GM19324 (cell line): Measurements from ENCODE around the gene RNF214.

Source experiments
- ATAC-seq: cut with Tn5 transposase; IDR thresholded peaks from one replicate; pipeline ENCODE4 v1.9.1; 2021; ENCODE audit warnings: mild to moderate bottlenecking, moderate library complexity; ENCODE audit not compliant: unreplicated experiment, low FRiP score

RNF214 gene

DNA sequence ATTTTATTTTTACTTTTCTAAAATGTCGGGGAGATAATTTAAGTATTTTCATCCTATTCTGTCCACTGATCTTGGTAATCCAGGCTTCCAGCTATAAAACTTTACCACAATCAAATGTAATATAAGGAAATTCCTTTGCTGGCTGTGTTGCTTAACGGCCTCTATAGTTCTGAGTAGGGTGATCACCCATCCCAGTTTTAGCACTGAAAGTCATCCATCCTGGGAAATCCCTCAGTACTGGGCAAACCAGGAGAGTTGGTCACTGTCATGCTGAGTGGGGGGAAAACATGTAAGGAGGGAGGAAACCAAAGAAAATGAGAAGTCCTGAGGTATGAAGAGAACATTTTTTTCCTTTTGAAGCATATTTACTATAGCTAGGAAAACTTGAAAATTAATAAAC is 45.9 kb downstream of the RNF214 start:
- ATAC-seq = no peak

GRCh38 chr11:117279711-117280376 is 47.4 kb downstream of the RNF214 start:
- no peak for ATAC-seq

GRCh38 chr11:117281159-117281558 is 48.7 kb downstream of the RNF214 start:
- no peak for ATAC-seq

GRCh38 chr11:117281869-117282268 is 49.4 kb downstream of the RNF214 start:
- ATAC-seq = no peak

DNA sequence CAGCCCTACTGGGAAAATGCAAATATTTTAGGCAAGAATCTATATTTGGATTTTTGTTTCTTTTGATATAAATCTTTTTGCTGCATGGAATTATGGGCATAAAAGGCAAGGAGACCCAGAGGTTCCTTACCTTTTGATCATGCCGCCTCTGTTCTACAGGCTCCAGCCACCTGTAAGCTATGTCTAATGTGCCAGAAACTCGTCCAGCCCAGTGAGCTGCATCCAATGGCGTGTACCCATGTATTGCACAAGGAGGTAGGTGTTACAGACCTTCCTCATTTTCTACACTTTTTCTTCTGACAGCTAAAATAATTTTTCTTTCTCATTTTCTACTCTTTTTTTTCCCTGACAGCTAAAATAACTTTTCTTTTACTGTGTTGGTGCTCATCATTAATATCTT is 50.5 kb downstream of the RNF214 start:
- ATAC-seq = no peak

DNA sequence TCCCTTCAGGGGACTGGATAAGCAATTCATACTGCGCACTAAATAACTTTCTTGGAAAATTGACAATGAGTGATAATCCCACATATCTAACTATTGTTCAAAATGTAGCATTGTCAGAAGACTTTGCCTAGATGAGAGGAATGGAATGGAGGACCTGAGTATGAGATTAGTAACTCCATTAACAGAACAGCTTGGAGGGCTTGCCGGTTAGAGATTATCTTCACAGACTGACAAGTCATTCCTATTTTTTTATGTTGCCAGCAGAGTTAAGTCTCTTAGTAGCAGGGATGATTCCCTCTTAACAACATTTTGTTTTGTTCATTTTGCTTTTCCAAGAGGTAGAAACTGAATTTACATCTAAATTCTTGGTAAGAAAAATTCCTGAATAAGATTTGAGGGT is 51.6 kb downstream of the RNF214 start:
- ATAC-seq = no peak

- no peak for ATAC-seq
These were observed 54.1 kb downstream of the RNF214 start for GRCh38 chr11:117286588-117286987.

DNA sequence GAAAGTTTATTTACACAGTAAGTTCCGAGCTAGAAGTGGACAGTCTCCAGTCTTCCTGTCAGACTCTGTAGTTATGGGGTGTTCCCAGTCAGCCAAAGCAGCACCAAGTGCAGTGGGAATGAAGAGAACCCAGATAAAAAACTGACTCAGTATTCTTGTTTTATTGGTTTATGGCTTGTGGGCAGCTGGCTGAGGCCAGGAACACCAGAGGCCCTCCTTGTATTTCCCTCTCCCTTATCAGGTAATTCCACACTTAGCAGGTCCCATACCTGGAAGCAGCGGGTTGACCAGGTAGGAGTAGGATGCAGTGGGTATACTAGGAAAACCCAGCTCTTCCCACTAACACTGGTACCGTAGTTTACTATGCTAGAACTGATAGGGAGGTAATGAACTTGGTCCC is 55.2 kb downstream of the RNF214 start:
- ATAC-seq = no peak

GRCh38 chr11:117289795-117290194 is 57.3 kb downstream of the RNF214 start:
- no peak for ATAC-seq

DNA sequence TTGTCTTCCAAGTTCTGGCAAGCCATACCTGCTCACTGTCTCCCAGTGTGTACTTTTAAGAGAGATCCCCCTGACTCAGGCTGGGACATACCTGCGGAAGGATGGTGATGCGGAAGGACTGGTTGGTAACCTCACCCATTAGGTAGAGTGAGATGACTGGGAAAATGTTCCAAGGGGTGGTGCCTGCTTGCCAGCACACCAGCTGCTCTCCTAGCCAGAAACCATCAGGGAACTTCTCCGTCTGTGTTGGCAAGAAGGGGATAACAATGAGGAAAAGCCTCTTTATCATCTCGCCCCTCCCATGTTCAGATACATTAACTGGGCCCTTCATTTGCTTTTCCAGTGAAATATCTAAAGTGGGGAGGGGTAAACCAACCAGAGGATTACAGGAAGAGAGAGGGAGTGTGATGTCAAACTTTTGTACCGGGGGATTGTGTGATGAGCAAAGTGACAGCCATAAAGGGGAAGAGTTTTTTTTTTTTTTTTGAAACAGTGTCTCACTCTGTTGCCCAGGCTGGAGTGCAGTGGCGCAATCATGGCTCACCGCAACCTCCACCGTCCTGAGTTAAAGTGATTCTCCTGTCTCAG is 58.4 kb downstream of the RNF214 start, which contains the start of gene BACE1-AS:
Gene BACE1-AS, plus strand, starts transcription at position 538 of the 588 bp plus-strand sequence.
- ATAC-seq = no peak

- ATAC-seq = no peak
These were observed 60.1 kb downstream of the RNF214 start for GRCh38 chr11:117292616-117293015.

DNA sequence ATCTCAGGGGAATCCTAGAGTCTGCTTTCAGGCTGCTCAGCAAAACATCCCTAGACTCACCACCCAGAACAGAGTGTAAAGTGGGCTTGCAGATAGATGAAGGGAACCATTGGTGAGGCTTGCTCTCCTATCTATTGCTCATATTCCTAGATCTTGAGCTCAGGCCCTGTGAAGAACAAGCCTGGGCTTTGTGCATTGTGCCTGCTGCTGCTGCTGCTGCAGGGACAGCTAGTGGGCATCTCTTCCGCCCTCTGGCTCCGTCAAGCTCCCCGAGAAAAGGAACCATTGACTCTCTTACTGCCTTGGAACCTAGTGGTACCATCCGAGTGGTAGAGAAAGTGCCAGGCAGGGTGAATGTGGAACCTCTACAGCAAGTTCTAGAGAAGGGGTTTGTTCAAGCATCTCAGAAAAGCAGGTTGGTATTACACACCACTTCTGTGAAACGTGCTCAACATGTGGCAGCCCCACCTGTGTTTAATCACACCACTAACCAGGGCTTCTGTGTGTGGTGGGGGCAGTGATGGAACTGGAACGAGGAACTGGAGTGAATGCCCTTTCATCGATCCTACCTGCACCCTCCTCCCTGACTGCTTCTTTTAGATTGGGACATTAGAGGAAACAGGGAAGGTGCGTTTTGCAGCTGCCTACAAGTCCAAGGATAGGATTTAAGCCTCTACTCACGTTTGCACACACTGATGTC is 63.1 kb downstream of the RNF214 start:
- no peak for ATAC-seq

DNA sequence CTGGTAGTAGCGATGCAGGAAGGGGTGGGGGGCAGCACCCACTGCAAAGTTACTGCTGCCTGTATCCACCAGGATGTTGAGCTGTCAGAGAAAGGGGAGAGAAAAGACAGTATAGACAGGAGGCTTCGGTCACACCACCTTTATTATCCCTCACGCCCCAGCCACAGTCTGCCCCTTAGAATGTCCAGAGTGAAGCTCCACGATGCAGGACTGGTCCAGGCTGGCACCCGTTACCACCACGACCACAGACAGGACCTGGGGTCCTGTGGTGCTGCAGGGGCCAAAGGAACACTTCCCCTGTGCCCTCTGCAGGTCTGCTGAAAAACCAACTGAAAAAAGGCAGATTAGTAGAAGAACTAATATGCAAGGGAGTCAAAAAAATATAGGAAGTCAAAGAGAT is 64.4 kb downstream of the RNF214 start:
- ATAC-seq = no peak

DNA sequence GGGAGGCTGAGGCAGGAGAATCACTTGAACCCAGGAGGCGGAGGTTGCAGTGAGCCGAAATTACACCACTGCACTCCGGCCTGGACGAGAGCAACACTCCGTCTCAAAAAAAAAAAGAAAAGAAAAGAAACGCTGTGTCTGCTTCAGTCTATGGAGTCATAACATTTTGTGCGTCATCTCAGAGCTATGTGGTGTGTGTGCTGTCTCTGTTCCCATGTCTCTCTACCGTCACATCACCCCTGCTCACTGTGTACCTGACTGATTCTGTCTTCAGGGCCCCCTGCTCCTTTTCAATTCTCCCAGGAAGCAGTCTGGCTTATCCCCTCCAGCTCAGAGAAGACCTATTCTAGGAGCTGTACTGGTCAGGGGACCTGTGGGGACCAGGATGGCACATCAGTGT is 65.7 kb downstream of the RNF214 start:
- ATAC-seq = no peak

DNA sequence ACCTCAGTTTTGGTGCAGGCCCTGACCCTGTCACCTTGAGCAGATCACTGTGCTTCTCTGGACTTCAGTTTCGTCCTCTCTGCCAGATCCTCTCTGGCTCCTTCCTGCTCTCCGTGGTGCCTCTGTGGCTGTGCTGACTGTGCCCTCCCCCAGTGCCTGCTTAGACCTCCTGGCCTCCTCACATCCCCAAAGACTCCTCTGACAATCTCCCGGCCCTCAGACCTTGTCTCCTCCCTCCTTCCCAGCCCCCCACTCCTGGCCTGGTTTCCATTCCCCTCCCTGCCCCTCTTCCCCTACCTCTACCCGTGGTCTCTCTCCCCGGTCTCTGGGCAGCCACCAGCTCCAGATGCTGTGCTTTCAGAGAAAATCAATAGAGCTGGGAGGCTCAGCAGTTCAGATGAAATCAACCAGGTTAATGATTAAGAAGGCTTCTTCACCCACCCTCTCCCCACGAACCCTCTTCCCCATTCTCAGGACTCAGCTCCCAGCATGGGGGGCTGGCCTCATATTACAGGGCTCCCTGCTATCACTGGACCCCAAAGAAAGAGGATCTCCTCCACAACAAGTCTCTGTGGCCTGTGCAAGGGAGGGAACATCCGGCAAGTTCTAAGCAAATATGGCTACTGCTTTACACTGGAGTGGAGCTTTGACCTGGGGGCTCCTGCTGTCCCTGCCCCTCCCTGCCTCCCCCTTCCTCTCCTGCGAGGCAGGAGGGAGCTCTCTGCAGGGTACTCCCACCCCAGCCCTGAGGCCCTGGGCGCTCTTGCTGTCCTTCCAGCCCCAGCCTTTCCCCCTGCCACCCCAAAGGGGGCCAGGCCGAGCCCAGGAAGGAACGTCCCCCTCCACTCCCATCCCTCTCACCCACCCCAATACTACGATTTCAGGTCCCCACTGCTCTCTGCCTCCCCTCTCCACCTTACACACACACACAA is 67.1 kb downstream of the RNF214 start:
- no peak for ATAC-seq

GRCh38 chr11:117300283-117300663 is 67.8 kb downstream of the RNF214 start:
- ATAC-seq = no peak

DNA sequence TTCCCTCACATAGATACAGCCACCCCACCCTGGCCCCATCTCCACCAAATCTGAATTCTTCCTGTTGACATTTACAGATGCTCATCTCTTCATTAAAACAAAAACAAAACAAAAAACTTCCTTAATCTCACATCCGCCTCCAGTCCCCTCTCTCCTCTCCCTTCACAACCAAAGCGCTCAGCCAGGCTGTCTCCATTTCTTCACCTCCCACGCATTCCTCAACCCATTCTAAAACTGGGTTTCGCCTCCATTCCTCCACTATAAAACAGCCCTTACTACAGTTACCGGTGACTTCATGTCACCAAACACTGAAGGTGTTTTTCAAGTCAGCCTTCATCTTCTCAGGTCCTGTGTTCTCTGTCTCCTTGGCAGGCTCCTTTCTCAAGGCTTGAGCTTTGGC is 68.3 kb downstream of the RNF214 start:
- no peak for ATAC-seq

DNA sequence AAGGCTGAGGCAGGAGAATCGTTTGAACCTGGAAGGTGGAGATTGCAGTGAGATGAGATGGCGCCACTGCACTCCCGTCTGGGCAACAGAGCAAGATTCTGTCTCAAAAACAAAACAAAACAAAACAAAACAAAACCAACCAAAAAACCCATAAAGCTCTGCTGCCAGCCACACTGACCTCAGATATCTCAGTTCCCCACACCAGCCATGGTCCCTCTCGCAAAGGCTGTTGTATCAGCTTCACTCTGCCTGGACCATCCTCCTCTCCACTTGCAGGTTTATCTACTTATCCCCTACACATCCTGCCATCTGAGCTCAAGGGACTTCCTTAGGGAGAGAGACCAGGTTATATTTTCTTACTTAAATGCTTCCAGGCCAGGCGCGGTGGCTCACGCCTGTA is 69.8 kb downstream of the RNF214 start:
- no peak for ATAC-seq

GRCh38 chr11:117303101-117303500 is 70.6 kb downstream of the RNF214 start:
- no peak for ATAC-seq

GRCh38 chr11:117303646-117304315 is 71.3 kb downstream of the RNF214 start:
- ATAC-seq = no peak
